Erythroblast (primary cell): ENCODE data around the gene SRGAP3.

ENCODE experiments used
- DNase-seq, 2 experiments: peaks; one replicate each; lab custom pipeline; 2025; lab: John Stamatoyannopoulos, UW
- GATA1 ChIP-seq: IDR thresholded peaks from 2 replicates; pipeline ENCODE4 v1.6.1; 2011; ENCODE audit warnings: low read depth, mild to moderate bottlenecking, control low read depth, low read length, moderate library complexity
- POLR2A ChIP-seq: IDR thresholded peaks from 2 replicates; pipeline ENCODE4 v1.6.1; 2011; ENCODE audit warnings: mild to moderate bottlenecking, low read length

Gene SRGAP3

DNA sequence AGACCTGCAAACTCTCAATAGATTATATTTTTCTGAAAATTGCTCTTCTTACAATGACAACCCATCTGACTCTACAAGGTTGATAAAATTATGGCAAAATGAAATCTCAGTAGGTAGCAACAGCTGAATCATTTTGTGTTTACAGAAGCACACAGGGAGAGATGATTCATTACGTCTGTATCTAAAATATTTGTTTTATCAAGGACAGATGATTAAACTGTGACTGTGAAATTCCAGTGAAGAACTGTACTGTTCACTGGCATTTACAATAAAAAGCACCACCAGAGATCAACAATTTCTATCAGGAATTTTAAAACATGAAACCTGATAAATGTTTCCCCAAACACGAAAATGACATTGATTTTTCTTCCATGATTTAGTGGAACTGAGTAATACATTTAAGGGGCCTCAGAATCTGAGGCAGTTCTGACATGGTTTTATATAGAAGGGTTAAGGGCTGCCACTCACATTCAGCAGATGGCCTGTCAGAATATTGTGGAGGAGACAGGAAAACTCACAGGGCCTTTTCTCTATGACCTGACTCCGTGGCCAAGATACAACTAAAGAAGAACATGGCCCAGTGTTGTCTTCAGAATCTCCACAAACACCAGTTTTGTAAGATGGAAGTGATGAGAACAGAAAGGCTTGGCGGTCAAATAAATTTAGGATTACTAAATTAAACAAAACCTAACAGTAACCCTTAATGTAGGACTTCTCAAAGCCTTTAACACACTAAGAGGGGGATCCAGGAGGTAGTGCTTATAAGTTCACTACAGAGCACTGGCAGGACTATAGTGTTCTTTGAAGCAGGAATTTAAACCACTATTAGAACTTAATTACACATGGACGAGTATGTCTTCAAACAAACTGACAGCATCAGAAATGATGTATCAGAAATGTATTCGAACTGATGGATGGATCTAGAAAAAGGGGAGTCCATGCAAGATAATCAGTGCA, 312.1 kb downstream of the SRGAP3 start:
- TF ChIP-seq GATA1 (no peak), POLR2A (no peak)
- no peak for DNase-seq

DNA sequence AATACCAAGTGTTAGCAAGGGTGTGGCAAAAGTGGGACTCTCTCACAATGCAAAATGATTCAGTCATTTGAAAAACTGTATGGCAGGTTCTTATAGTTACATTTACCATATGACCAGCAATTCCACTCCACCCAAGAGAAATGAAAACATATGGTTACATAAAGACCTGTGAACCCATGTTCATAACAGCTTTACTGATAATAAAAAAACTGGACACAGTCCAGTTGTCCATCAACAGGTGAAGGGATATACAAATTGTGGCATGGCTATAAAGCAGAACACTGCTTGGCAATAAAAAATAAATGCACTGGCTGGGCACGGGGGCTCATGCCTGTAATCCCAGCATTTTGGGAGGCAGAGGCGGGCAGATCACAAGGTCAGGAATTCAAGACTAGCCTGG, 316.9 kb downstream of the SRGAP3 start:
- TF ChIP-seq POLR2A, result no peak
- no peak for TF ChIP-seq GATA1
- DNase-seq, result no peak

DNA sequence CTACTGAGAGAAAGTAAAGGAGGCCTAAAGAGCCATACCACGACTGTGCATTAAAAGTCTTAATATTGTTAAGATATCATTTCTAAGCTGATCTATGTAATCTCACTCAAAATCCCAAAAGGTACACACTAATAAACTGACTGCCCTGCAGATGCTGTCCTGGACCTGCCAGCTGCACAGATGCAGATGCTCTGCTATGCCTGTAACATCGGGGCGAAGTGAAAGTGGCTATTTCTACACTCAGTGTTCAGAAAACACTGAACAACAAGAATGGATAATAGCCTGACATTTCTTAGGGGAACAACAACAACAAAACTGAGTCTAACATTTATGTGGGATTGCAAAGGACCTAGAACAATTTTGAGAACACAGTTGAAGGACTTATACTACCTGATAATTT, 318.1 kb downstream of the SRGAP3 start:
- no peak for TF ChIP-seq GATA1
- no peak for TF ChIP-seq POLR2A
- DNase-seq, result no peak
